Astrocyte (in vitro differentiated cells and primary cell): ENCODE results near the gene ACTR1A. TPM values are rescaled to one million over a fixed set of nuclear protein-coding genes. Genes with fewer than 3 reads are reported as not detected.

Experiments used
- DNase-seq: peaks from one replicate; pipeline ENCODE4 v3.0.0-alpha.2; 2010; ENCODE audit warnings: low read depth
- FAIRE-seq: peaks from 2 replicates; lab custom pipeline; 2011; peaks lifted over from hg19 to GRCh38; lab: Jason Lieb, UNC
- H2AFZ ChIP-seq: 2 replicates; pipeline ENCODE4 v1.6.0; 2012; ENCODE audit warnings: low read depth, low read length, inconsistent platforms
- H3K27ac ChIP-seq: 2 replicates; pipeline ENCODE4 v1.5.1; 2011; ENCODE audit warnings: low read depth, low read length, inconsistent platforms
- H3K27me3 ChIP-seq: 2 replicates; pipeline ENCODE4 v1.6.0; 2011; ENCODE audit warnings: low read length, inconsistent platforms; ENCODE audit not compliant: insufficient read depth
- H3K36me3 ChIP-seq: 2 replicates; pipeline ENCODE4 v1.5.1; 2011; ENCODE audit warnings: low read length, inconsistent platforms; ENCODE audit not compliant: insufficient read depth
- H3K4me1 ChIP-seq: 2 replicates; pipeline ENCODE4 v1.5.1; 2011; ENCODE audit warnings: low read length, inconsistent platforms; ENCODE audit not compliant: insufficient read depth
- H3K4me2 ChIP-seq: 2 replicates; pipeline ENCODE4 v1.6.0; 2012; ENCODE audit warnings: low read length, inconsistent platforms
- H3K4me3 ChIP-seq: 2 replicates; pipeline ENCODE4 v1.5.1; 2011; ENCODE audit warnings: low read depth, mild to moderate bottlenecking, low read length, inconsistent platforms; ENCODE audit not compliant: insufficient read depth
- H3K79me2 ChIP-seq: 2 replicates; pipeline ENCODE4 v1.6.0; 2012; ENCODE audit warnings: mild to moderate bottlenecking, low read length, inconsistent platforms; ENCODE audit not compliant: insufficient read depth
- H3K9ac ChIP-seq: 2 replicates; pipeline ENCODE4 v1.6.0; 2012; ENCODE audit warnings: mild to moderate bottlenecking, low read length, inconsistent platforms
- H3K9me3 ChIP-seq: 2 replicates; pipeline ENCODE4 v1.5.1; 2012; ENCODE audit warnings: low read depth, mild to moderate bottlenecking, low read length, inconsistent platforms; ENCODE audit not compliant: insufficient read depth
- H4K20me1 ChIP-seq: 2 replicates; pipeline ENCODE4 v1.6.0; 2012; ENCODE audit warnings: low read length, inconsistent platforms; ENCODE audit not compliant: insufficient read depth
- H3K27ac Mint-ChIP-seq: one replicate; pipeline ENCODE4 v1.8.0; 2021; ENCODE audit warnings: mild to moderate bottlenecking, mixed read lengths; ENCODE audit not compliant: unreplicated experiment
- H3K27me3 Mint-ChIP-seq: one replicate; pipeline ENCODE4 v1.8.0; 2021; ENCODE audit warnings: low read depth, mixed read lengths; ENCODE audit not compliant: unreplicated experiment
- H3K36me3 Mint-ChIP-seq: one replicate; pipeline ENCODE4 v1.8.0; 2021; ENCODE audit warnings: low read depth, mixed read lengths; ENCODE audit not compliant: unreplicated experiment
- H3K4me1 Mint-ChIP-seq: one replicate; pipeline ENCODE4 v1.8.0; 2021; ENCODE audit warnings: low read depth, mixed read lengths; ENCODE audit not compliant: unreplicated experiment
- H3K4me3 Mint-ChIP-seq: one replicate; pipeline ENCODE4 v1.8.0; 2021; ENCODE audit warnings: mild to moderate bottlenecking, moderate library complexity, mixed read lengths; ENCODE audit not compliant: unreplicated experiment
- H3K9me3 Mint-ChIP-seq: one replicate; pipeline ENCODE4 v1.8.0; 2021; ENCODE audit warnings: mild to moderate bottlenecking, mixed read lengths; ENCODE audit not compliant: unreplicated experiment
- EZH2 ChIP-seq: IDR thresholded peaks from 2 replicates; pipeline ENCODE4 v1.6.1; 2012; ENCODE audit warnings: mild to moderate bottlenecking, low read length, inconsistent platforms; ENCODE audit not compliant: insufficient read depth
- total RNA-seq: library from RNA; stranded (reverse); gene quantifications from 2 replicates; pipeline ENCODE4 v1.2.1, GENCODE V29; 2021
- TF ChIP-seq, protein P1 (sequence below): IDR thresholded peaks from 2 replicates; pipeline ENCODE4 v1.5.1; 2011; ENCODE audit warnings: low read depth, mild to moderate bottlenecking, inconsistent platforms, low read length, moderate library complexity; ENCODE audit not compliant: insufficient read depth

Gene ACTR1A
- total RNA-seq, 1 donor from 2014 or later = 155 TPM

DNA sequence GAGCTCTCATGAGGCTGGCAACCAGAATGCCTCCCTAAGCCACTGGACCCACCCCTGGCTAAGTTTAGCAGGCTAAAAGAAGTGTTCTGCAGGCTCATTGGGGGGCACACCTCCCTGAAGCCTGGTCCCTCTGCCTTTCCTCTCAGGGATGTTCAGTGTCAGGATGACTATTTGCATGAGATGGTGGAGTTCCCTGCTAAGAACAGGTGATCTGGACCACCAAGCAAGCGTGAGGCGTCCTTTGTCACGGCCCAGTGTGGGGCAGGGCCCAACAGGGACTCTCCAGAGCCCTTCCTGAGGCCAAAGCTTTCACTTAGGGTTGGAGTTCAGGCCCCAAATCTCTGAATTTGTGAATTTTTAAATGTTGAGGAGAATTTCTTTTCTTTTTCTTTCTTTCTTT lies 13.2 kb upstream of the ACTR1A start:
- no peak overlapping the region for H3K9ac ChIP-seq
- no peaks in the 10 kb centered on the region for H3K9me3 ChIP-seq
- TF ChIP-seq, protein P1, sequence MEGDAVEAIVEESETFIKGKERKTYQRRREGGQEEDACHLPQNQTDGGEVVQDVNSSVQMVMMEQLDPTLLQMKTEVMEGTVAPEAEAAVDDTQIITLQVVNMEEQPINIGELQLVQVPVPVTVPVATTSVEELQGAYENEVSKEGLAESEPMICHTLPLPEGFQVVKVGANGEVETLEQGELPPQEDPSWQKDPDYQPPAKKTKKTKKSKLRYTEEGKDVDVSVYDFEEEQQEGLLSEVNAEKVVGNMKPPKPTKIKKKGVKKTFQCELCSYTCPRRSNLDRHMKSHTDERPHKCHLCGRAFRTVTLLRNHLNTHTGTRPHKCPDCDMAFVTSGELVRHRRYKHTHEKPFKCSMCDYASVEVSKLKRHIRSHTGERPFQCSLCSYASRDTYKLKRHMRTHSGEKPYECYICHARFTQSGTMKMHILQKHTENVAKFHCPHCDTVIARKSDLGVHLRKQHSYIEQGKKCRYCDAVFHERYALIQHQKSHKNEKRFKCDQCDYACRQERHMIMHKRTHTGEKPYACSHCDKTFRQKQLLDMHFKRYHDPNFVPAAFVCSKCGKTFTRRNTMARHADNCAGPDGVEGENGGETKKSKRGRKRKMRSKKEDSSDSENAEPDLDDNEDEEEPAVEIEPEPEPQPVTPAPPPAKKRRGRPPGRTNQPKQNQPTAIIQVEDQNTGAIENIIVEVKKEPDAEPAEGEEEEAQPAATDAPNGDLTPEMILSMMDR = no peak
- no peak for TF ChIP-seq EZH2
- FAIRE-seq (no peak), DNase-seq (no peak)
- Mint-ChIP-seq H3K27me3 (no peaks in the 10 kb centered on the region), H3K4me3 (no peak overlapping the region), H3K9me3 (no peaks in the 10 kb centered on the region), H3K27ac (no peak overlapping the region), H3K36me3 (peaks cover 19% of the 10 kb centered on the region), H3K4me1 (peaks cover 9% of the 10 kb centered on the region)
- no peaks in the 10 kb centered on the region for H3K27me3 ChIP-seq
- no peak overlapping the region for H3K4me2 ChIP-seq
- no peak overlapping the region for H2AFZ ChIP-seq
- no peak overlapping the region for H3K4me3 ChIP-seq
- H3K4me1 ChIP-seq = peaks cover 6% of the 10 kb centered on the region
- H3K36me3 ChIP-seq = peaks cover 9% of the 10 kb centered on the region
- peaks cover 45% of the 10 kb centered on the region for H4K20me1 ChIP-seq
- H3K79me2 ChIP-seq = peaks cover 7% of the 10 kb centered on the region
- no peak overlapping the region for H3K27ac ChIP-seq

DNA sequence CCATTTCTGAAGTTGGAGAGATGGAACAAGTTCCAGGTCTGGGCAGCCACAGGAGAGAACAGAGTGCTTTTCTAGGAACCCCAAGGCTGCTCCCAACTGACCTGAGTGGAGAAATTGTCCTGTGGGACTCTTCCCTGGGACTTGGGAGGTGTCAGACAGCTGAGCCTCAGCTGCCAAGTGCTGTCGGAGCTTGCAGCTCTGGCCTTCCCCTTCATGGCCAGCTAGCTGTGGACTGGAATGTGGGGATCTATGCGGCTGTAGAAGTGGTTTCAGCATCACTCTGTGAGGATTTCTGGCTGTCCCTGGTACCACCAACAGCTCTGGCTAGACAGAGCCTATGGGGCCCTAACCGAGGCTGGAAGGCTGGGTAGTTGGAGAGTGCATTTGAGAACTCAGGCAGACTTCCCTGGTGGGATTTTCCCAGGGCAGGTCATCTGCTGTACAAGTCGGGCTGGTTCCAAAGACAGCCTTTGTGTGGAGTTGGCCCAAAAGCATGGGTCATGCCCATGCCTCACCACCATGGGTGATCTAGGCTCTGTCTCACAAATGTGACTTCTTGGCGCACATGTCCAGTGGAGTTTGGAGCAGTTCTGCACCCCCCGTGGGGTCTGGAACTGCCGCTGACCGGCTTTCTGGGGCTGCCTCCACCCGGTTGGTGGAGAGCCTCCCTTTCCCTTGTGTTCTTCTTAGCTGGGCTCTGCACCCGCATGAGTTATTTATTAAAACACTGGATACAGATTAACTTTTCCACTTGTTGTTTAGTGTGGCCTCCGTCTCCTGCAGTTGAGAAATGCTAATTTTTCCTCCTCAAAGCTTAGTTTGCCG lies 12.2 kb upstream of the ACTR1A start:
- peaks cover 7% of the 10 kb centered on the region for H3K4me1 ChIP-seq
- H3K27me3 ChIP-seq = no peaks in the 10 kb centered on the region
- H2AFZ ChIP-seq = no peak overlapping the region
- peaks cover 9% of the 10 kb centered on the region for H3K36me3 ChIP-seq
- no peak for FAIRE-seq
- H3K4me2 ChIP-seq = no peak overlapping the region
- Mint-ChIP-seq H3K36me3 (peaks cover 19% of the 10 kb centered on the region), H3K9me3 (no peaks in the 10 kb centered on the region), H3K27ac (no peak overlapping the region), H3K27me3 (no peaks in the 10 kb centered on the region), H3K4me1 (peaks cover 9% of the 10 kb centered on the region), H3K4me3 (no peak overlapping the region)
- no peak overlapping the region for H3K27ac ChIP-seq
- no peak for DNase-seq
- TF ChIP-seq, protein P1 = no peak
- TF ChIP-seq EZH2 = no peak
- peaks cover 40% of the 10 kb centered on the region for H4K20me1 ChIP-seq
- peaks cover 7% of the 10 kb centered on the region for H3K79me2 ChIP-seq
- H3K9ac ChIP-seq = no peak overlapping the region
- H3K9me3 ChIP-seq = no peaks in the 10 kb centered on the region
- no peak overlapping the region for H3K4me3 ChIP-seq
